NCI-H2107 (cell line): ENCODE results near the gene RAI14.
"Not testable (repeated sequence)": the region's sequence is repeated elsewhere in the genome, so short reads cannot be mapped to it uniquely, and the experiment has no call there.

ENCODE experiments used
- DNase-seq: peaks from one replicate; lab custom pipeline; 2025; lab: John Stamatoyannopoulos, UW

Gene RAI14

DNA sequence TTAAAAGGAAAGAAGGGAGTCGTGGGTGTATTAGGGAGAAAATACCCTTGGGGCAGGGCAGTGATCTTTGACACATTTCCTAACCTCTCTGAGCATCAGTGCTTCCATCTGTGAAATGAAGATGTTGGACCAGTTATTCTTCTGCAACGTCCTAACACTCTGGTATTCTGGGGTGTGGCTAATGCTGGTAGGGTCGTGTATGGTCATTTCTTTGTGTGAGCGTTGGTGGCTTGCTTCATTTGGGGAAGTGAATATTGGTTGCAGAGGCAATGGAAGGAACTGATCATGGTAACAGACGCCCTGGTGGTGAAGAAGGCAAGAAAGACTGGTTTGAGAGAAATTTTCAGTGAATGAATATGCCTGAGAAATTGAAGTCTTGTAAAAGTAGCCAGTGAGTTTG is 114.9 kb downstream of the RAI14 start:
- DNase-seq = no peak

DNA sequence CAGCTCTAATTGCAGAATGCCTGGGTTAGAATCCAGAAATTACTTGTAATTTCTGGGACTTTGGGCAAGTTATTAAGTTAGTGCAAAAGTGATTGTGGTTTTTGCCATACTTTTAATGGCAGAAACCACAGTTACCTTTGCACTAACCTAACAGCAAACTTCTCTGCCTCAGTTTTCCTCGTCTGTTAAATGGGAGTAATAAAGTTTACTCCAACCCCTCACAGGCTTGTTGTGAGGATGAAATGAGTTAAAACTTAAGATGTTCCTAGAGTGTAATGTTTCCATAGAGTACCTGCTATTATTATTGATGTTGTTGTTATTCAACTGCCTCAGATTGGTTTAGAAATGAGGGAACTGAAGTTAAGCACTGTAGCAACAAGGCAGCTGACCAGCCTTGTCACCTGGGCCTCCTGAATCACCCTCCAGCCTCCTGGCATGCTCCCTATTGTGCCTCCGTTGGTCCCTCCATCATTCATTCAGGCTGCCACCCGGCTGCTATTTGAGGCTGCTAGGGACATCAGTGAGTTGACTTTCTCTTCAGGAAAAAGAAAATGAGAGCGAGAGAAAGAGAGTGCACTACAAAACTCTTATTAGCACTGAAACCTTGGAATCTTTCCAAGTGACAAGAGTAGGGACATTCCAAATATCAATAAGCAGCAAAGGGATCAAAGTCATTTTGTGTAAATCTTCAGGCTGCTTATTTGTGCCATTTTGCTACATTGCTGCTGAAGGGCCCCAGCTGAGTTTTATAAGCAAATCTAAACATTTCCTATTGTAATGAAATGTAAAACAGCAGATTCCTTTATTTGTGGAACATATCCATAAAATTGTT is 116.4 kb downstream of the RAI14 start:
- no peak for DNase-seq

DNA sequence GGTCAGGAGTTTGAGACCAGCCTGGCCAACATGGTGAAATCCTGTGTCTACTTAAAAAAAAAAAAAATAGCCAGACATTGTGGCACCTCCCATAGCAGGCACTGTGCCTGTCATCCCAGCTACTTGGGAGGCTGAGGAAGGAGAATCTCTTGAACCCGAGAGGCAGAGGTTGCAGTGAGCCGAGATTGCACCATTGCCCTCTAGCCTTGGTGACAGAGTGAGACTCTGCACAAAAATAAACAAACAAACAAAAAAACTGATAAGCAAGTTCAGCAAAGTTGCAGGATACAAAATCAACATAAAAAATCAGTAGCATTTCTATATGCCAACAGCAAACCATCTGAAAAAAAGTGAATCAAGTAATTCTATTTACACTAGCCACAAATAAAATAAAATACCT is 118.0 kb downstream of the RAI14 start:
- no peak for DNase-seq

DNA sequence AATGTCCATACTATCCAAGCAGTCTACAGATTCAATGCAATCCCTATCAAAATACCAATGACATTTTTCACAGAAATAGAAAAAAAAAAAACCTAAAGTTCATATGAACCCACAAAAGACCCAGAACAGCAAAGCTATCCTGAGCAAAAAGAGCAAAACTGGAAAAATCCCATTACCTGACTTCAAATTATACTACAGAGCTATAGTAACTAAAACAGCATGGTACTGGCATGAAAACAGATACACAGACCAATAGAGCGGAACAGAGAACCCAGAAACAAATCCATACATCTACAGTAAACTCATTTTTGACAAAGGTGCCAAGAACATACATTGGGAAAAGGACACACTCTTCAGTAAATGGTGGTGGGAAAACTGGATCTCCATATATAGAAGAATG is 118.5 kb downstream of the RAI14 start:
- DNase-seq = not testable (repeated sequence)

DNA sequence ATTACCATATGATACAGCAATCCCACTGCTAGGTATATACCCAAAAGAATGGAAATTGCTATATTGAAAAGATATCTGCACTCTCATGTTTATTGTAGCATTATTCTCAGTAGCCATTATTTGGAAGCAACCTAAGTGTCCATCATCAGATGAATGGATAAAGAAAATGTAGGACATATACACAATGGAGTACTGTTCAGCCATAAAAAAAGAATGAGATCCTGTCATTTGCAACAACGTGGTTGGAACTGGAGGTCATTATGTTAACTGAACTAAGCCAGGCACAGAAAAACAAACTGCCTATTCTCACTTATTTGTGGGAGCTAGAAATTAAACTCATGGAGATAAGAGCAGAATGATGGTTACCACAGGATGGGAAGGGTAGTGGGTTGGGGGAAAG is 119.8 kb downstream of the RAI14 start:
- DNase-seq = no peak

DNA sequence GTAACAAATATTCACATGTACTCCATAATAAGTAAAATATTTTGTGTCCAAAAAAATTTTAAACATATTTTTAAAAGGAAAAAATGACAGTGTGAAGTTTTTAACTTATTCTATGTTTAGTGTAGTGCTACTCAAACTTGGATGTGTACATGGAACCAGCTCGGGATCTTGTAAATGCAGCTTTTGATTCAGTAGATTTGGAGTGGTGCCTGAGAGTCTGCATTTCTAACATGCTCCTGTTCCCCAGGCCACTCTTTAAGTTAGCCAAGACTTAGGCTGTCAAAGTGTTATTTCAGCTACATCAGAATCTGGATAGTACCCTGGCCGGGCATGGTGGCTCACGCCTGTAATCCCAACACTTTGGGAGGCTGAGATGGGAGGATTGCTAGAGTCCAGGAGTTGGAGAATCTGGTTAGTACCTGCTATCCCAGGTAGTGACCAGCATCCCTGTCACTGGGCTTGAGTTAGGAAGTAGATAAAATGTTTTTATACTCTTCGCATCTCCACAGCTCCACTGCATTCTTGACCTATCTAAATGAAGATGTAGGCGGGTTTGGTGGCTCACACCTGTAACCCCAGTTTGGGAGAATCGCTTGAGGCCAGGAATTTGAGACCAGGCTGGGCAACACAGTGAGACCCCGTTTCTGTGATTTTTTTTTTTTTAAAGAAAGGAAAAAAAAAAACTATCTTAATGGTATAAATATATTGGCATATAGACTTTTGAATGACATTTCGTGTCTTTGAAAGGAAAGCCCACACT is 122.1 kb downstream of the RAI14 start:
- no peak for DNase-seq

DNA sequence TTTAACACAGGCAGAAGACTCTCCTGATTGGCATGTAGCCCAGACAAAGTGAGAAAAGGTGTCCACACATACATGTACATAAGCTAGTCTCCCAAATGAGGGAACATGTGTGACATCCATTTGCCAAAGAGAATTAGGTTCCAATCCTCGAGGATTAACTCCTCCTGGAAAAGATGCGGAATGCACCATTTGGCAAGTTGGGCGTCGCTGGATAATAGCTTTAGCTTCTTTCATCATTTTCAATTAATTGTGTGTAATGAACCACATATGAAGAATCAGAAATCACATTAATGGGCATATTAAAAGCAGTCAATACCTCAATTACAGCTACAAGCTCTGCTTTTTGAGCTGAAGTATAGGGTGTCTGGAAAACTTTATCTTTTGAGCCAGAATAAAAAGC is 127.8 kb downstream of the RAI14 start:
- DNase-seq = not testable (repeated sequence)

DNA sequence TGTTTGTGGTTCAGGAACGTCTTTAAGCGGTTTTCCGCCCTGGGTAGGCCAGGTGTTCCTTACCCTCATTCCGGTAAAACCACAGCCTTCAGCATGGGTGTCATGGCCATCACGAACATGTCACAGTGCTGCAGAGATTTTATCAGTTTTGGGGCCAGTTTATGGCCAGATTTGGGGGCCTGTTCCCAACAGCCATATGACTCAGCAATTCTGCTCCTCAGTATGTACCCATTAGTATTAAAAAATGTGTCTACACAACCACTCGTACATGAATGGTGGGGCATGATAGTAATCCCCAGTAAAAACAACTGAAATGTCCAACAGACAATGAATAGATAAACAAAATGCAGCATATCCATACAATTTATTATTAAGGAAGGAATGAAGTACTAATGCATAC is 130.9 kb downstream of the RAI14 start:
- no peak for DNase-seq

DNA sequence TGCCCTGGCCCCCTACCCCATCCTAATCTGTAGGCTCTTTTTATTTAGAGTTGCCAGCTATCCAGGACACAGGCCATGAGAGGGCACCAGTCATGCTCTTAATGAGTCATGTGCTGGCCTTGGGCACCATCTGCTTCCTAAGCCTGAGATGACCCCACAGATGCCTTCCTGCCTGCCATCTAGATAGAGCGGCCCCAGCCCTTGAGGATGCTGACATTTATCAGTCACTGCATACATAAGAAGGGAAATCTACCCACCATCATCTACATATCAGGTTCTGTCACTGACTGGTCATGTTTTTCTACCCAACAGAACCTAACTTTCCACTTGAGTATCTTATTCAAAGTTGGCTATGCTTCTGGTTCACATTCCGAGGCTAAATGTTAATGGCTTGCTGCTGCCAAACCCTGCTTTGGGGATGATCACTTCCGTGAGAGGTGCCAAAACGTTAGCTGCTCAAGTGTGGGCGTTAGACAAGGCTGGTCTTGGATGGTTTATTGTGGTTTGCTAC is 132.9 kb downstream of the RAI14 start:
- DNase-seq = no peak

DNA sequence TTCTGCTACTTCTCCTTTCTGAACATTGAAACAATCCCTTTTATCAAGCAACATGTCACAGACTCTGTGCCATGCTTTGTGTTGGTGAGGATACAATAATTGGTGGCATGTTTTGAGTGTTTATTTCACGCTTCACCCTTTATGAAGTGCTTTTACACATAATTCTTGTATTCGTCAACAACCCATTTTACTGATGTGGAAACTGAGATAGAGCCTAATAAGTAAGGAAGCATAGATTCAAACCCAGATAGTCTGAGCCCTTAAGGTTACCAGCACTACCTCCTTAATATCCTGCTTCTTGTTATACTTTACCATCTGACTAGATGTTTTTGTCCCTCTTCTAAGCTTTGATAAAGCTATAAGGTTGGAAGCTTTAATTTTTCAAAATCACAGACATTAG is 133.5 kb downstream of the RAI14 start:
- no peak for DNase-seq

DNA sequence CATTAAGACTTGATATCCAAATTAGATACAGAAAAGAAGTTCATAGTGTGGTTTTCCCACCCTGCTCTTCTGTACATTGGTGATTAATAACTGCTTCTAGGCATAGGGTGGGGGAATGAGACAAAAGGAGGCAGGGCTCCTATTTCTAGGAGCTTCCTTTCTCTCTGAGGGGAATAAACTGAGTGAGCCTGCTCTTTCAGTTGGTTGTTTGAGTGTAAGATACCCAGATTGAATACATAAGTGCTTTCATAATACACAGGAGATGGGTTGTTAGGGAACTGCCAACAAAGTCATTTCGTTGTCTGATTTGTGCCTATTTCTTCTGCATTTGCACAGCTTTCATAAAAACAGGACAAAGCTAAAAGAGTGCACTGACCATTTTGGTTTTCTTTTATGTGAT is 133.9 kb downstream of the RAI14 start:
- no peak for DNase-seq

DNA sequence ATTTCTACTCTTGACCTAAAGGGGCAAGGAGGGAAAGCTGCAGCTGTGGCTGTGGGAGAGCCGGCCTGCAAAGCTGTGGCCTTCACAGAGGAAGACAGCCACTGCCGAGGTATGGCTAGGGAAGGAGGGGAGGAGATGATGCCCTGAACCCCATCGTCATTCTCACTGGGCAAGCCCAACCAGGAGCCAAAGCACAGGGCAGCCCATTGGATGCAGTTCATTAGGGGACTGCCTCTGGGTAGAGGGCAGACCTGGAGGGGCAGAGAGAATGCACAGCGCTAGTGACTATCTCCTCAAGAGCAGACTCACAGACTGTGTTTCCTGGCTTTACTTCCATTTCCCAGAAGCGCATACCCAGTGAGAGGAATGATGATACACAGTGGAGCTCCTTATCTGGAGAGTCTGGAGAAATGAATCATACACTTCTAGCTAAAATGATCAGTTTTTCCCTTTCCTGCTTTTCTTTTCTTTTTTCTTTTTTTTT is 135.7 kb downstream of the RAI14 start:
- no peak for DNase-seq

DNA sequence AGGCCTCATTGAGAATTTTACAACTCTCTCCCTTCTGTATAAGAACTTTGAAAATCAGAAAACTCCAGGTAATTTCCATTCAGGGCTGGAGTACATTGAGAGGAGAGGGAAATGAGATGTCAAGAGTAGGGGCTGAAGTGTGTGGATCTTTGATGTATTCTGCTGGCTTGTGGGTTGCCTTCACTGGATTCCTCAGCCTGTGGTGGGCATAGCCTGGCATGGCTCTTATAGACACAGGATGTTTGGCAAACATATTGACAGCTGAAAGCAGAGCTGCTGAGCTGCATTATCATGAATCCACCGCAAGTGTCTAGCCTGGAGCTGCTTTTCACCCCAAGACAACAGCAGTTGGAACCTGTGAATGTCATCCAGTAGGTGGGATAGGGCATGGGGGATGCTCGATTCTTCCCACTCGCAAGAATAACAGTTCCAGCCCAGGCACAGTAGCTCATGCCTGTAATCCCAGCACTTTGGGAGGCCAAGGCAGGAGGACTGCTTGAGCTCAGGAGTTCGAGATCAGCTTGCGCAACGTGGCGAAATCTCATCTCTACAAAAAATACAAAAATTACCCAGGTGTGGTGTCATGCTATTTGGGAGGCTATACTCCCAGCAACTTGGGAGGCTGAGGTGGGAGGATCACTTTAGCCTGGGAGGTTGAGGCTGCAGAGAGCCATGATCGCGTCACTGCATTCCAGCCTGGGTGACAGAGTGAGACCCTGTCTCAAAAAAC is 146.9 kb downstream of the RAI14 start:
- DNase-seq = no peak

DNA sequence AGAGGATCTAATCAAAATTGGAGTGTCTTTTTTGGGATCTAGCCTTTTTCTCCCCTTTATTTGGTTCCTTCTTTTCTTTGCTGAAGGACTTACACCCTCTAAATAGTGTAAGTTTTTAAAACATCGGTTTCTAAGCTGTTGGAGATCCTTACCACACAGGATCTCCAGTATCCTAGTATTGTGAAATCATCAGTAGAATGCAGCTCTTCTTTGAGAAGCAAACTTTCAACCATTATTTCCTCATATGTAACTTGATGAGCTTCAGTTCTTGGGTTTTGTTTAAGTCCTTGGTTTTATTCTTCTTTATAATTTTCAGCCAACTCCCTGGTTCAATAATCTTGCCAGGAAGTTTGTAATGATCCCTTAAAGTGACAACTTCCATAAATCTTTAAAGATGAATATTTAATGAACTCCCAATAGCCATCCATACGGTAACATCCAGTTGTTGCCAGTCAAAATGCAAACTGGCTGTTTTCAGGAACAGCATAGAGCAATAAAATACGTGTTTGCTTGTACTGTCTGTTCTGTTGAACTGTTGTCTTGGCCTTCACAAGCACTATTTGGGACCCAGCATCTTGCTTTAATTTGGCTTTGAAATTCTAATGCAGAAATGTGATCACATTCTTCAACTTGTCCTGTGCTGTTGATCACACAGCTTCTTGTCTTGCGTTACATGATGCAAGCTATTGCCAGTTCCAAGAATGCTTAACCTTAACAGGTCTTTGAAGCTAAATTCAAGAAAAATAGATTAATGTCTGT is 148.0 kb downstream of the RAI14 start:
- DNase-seq = no peak

DNA sequence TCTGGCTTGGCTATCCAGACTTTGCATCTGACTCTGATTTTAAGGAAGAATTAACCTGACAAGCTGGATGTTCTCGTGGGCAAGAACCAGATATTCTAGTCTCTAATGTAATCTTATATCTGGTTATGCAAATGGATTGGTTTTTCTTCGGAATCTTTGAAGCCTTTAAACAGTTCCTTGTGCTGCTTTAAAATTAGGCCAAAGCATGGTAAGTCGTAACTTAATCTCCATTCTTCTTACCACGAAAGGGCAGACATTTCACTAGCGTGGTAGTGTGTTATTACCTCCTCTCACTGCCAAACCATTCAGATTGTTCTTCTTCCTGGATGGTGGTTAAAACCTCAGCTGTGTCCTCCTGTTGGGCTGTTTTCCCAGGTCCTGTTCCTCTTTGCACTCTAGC is 148.8 kb downstream of the RAI14 start:
- DNase-seq = no peak

DNA sequence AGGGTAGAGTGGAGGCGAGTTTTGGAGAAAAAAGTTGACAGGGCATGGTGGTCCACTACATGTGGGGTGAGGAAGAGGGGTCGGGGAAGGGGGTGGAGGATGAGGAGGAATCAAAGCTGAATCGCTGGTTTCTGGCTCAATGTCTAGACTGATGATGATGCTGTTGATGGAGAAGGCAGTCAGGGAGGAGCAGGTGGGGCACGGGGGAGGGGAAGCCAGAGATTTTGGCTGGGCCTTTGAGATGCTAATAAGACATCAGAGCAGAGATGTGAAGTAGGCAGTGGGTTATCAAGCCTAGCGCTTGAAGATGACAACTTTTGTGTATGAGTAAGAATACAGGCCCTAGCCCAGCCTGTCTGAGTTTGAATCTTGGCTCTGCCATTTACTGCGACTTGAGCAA is 150.4 kb downstream of the RAI14 start:
- DNase-seq = no peak

DNA sequence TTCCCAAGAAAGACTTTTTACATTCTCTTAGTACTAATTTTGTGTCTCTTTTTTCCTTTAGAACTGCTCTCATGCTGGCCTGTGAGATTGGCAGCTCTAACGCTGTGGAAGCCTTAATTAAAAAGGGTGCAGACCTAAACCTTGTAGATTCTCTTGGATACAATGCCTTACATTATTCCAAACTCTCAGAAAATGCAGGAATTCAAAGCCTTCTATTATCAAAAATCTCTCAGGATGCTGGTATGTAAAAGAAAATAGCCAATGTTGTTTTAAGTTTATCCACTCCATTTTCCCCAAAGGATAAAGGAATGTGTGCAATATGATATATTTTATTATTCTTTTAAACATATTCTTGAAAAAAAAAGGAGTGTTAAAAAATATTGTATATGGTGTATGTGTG is 155.6 kb downstream of the RAI14 start:
- DNase-seq = no peak

DNA sequence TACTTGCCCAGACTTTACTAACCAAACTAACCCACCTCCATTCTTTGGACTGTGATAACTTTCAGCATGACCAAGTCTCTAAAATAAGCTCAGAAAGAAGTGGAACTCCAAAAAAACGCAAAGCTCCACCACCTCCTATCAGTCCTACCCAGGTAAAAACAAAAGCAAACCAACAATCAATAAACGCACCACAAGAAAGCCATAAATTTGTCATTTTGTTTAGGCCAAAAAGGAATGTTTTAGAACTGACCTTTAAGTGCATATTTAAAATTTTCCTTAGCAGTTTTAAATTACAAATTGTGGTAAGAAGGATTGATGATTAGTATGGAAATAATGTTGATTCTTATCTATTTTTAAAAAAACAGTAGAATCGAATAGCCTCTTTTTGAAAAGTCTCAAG is 157.4 kb downstream of the RAI14 start:
- no peak for DNase-seq

DNA sequence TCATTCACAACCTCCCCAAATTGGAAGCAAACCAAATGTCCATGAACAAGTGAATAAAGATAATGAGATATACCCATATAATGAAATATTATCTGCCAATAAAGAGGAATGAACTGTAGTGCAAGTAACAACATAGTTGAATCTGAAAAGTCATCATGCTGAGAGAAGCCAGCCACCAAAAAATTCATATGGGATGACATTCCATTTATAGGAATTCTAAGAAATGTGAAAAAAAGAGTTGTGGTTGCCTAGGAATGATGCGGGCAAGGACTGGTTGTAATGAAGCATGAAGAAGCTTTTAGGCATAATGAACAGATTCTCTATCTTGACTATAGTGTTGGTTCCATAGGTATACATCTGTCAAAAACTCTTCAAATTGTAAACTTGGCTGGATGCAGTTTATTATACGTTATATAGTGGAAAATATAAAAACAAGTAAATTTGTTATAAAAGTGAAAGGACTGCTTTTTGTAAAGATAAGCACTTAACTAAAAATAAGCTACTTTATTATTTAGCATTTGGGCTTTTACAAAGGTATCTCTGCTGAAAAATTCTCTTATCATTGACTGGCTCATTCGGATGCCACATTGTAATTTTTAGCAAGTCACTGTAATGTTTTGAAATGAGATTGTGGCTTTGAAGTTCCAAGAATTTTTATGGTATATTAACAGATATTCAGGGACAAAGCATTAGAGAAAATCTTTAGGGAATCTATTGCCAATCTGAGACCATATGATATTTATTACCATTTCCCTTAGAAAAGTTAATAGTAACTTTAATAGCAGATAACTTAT is 161.6 kb downstream of the RAI14 start:
- no peak for DNase-seq

DNA sequence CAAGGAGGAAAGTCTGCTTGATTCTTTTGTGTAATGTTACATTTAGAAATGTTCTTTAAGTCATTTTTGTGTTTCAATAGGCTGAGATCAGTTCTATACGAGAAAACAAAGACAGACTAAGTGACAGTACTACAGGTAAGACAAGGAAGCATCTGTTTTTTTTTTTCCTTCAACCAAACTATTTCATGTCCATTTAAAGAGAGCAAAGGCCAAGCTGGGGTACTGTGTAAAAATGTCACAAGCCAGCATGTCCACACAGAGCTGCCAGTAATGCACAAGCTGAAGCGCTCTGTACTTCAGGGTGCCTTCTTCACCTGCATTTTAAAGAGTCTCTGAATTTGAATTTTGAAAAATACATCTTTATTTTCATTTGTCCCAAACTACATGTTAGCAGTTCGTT is 162.6 kb downstream of the RAI14 start:
- DNase-seq = no peak

DNA sequence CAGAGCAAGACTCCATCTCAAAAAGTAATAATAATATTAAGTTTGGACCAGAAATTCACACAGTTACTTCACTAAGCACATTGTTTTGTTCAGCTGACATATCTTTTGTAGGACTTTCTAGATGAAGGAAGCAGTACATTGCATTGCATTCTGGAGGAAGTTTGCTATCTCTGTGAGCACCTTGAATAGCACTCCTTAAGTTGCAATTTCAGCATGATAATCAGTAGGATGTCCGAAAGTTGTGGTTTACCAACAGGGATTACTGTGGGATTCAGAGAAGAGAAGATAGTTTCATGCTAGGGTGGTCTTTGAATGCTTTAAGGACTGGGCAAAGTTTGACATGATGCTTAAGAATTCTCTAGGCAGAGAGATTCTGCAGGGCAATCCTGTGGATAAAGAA is 164.5 kb downstream of the RAI14 start:
- no peak for DNase-seq
